Heart left ventricle (tissue), 13 donors: Measurements from ENCODE around the gene PYDC2.
A peak's percentile ranks its signal among the peaks of the same experiment; 100 is the strongest.

Experiments used
- CTCF ChIP-seq, 12 donors: fragments of 200-600 bp; sonication (generic) in 4 of 12; IDR thresholded peaks; one replicate each; pipeline versions ENCODE4 v1.5.0 to v1.8.0; 2018 to 2022; ENCODE audit warnings: antibody characterized with exemption in 12 of 12, mild to moderate bottlenecking in 5 of 12
- POLR2A ChIP-seq, 2 donors: fragments of 450-650 bp; IDR thresholded peaks; one replicate each; pipeline ENCODE4 v1.6.1; 2017; ENCODE audit warnings: antibody characterized with exemption in 2 of 2, mild to moderate bottlenecking in 2 of 2, moderate library complexity in 2 of 2
- donor health status: ischemic (EF 13 %, LVEDD 7.1; RV severe dilation, severe dysfunction).
- donor health status: DM: no; HTN: yes; CAD: no.
- donor health status: DM: no; HTN: no; CAD: no.
- donor health status: ischemic (EF 25% LVEDD 6.9; RV normal size, moderate dysfunction).
- donor health status: ischemic (EF 25% LVEDD 5.7; RV mildly dilated, moderate dysfunction).
- donor health status: ischemic (EF 35%, LVEDD 5.7; RV mildly dilated, moderate dysfunction).
- donor health status: nonischemic (EF 11% LVEDD 7.7; RV severe dilation, severe dysfunction).
- donor health status: DM: yes; HTN: yes; CAD: no.
- donor health status: PGD.
- donor health status: ischemic (EF 29% LVEDD 5.4; RV normal size, mild dysfunction).
- donor health status: nonischemic (EF 23%, LVEDD 6.1; RV moderate dilation, normal function).

- TF ChIP-seq CTCF (IDR thresholded peaks at IDR 0.05) (peak in 7 of 12 donors; percentile 13 to 38 (median 21)), POLR2A (IDR thresholded peaks at IDR 0.05) (no peak)
These were observed 41.6 kb downstream of the PYDC2 start for GRCh38 chr3:191502583-191502982.
